CD4-positive, alpha-beta T cell treated with Interleukin-6 for 4 hours (primary cell): ENCODE data around the gene CSK.

Experiments
- DNase-seq: peaks from one replicate; pipeline ENCODE4 v3.0.0-alpha.2; 2020; ENCODE audit warnings: mixed read lengths

CSK gene

GRCh38 chr15:74845581-74845980, 63.7 kb downstream of the CSK start:
- peak; percentile 35 for DNase-seq

GRCh38 chr15:74847432-74847831, 65.6 kb downstream of the CSK start:
- no peak for DNase-seq

GRCh38 chr15:74850393-74850792, 68.5 kb downstream of the CSK start:
- DNase-seq = no peak

GRCh38 chr15:74851960-74852359, 70.1 kb downstream of the CSK start:
- DNase-seq = no peak
